Ectodermal cell (in vitro differentiated cells): Measurements from ENCODE around the gene CLIC2.

Source experiments
- H3K27ac ChIP-seq: 2 replicates; pipeline ENCODE4 v1.7.0; 2013; ENCODE audit warnings: mild to moderate bottlenecking, low read depth, low read length; ENCODE audit not compliant: insufficient read depth, poor library complexity, severe bottlenecking
- H3K27me3 ChIP-seq: 2 replicates; pipeline ENCODE4 v1.7.0; 2013; ENCODE audit warnings: mild to moderate bottlenecking, low read length; ENCODE audit not compliant: insufficient read depth, control insufficient read depth, poor library complexity, severe bottlenecking
- H3K36me3 ChIP-seq: one replicate; pipeline ENCODE4 v1.7.0; 2013; ENCODE audit warnings: low read length; ENCODE audit not compliant: control insufficient read depth, insufficient read depth
- H3K4me1 ChIP-seq: one replicate; pipeline ENCODE4 v1.7.0; 2013; ENCODE audit warnings: low read length; ENCODE audit not compliant: control insufficient read depth, insufficient read depth
- H3K4me3 ChIP-seq: 2 replicates; pipeline ENCODE4 v1.7.0; 2013; ENCODE audit warnings: low read depth, low read length, control low read depth; ENCODE audit not compliant: insufficient read depth
- H3K9me3 ChIP-seq: 2 replicates; pipeline ENCODE4 v1.7.0; 2013; ENCODE audit warnings: mild to moderate bottlenecking, low read length, moderate library complexity; ENCODE audit not compliant: control insufficient read depth
- WGBS, 2 experiments: methylation state at CpG; one replicate each; pipeline ENCODE4 v1.1.7; 2013; ENCODE audit warnings: missing lambda C conversion rate in 2 of 2; 5-methylcytosine and 5-hydroxymethylcytosine counted together

The CLIC2 gene

DNA sequence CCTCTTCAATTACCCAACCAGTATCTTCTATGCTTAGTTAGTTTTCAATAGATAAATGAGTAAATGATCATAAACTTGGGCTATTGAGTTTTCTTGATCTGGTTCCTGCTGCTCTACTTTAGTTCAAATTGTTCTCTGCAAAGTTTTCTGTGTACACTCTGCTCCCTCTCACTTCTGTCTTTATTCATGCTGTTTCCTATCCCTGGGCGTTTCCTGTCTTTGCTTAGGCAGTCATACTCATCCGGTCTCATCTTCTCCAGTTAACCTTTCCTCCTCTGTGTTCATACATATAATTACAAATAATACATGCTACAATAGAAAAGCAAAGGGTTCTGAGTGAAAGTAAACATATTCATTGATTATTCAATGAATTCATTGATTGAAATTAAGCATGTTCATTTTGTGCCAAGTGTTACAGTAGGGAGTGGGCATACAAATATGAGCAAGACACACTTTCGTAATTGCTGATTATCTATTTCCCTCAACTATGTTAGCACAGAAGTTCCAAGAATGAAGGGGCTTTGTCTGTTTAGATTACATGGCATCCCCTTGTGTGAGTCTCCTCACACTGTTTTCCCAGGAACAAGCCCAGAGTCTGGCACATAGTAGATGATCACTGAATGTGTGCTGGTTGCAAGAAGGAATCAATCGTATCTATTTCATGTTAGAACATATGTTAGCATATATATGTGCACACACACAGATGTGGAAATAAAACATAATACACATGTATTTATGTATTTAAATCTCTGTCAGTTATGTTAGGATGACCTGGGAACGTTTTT, 71.3 kb downstream of the CLIC2 start:
- WGBS, 2 experiments, result 50 to 66% methylated on average over 3 to 4 of the region's 5 CpGs
- no peaks in the 10 kb centered on the region for H3K9me3 ChIP-seq
- H3K4me3 ChIP-seq, result peak overlapping the region; percentile 61
- no peaks in the 10 kb centered on the region for H3K27me3 ChIP-seq
- no peak overlapping the region for H3K27ac ChIP-seq
- no peaks in the 10 kb centered on the region for H3K36me3 ChIP-seq
- no peaks in the 10 kb centered on the region for H3K4me1 ChIP-seq

- 92 to 96% methylated on average over 3 of the region's 3 CpGs for WGBS, 2 experiments
- H3K27ac ChIP-seq, result no peak overlapping the region
- no peaks in the 10 kb centered on the region for H3K36me3 ChIP-seq
- no peaks in the 10 kb centered on the region for H3K9me3 ChIP-seq
- no peaks in the 10 kb centered on the region for H3K4me1 ChIP-seq
- H3K27me3 ChIP-seq, result no peaks in the 10 kb centered on the region
- H3K4me3 ChIP-seq, result no peak overlapping the region
Measured at GRCh38 chrX:155259752-155260151, 74.7 kb downstream of the CLIC2 start.

- Histone ChIP-seq H3K27ac (no peak overlapping the region), H3K36me3 (no peaks in the 10 kb centered on the region), H3K9me3 (no peaks in the 10 kb centered on the region), H3K4me3 (no peak overlapping the region), H3K27me3 (no peaks in the 10 kb centered on the region), H3K4me1 (no peaks in the 10 kb centered on the region)
- WGBS, 2 experiments, result no CpG with 5 or more reads among the region's 1 CpG
Measured at GRCh38 chrX:155251391-155251790, 83.0 kb downstream of the CLIC2 start.

DNA sequence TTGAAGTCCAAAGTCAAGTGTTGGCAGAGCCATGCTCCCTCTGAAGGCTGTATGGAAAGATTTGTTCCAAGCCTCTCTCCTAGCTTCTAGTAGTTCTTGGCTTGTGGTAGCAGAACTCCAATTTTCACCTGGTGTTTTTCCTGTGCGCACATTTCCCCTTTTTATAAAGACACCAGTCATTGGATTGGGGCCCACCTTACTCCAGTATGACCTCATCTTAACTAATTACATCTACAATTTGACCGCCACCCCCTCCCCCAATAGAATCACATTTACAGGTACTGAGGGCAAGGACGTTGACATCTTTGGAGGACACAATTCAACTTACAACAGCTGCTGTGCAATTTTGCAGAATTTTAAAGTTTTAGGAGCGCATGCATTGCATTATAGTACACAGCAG, 86.9 kb downstream of the CLIC2 start:
- 87 to 92% methylated on average over 4 of the region's 4 CpGs for WGBS, 2 experiments

DNA sequence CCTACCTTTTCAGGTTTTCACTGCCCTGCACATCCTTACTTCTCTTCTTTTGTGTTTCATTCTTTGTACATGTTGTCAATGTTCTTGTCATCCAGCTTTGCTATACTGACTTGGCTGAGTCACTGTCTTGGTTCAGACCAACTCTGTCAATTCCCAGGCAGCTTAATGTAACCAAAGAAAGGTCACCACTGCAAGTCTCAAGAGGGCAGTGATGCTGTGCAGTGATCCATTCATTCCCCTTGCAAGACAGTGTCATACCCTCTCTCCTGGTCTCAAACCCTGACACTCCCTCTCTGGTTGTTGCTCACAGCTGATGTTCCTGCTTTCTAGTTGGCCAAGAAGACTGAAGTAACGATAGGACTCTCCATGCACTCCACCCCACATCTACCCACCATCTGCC, 87.7 kb downstream of the CLIC2 start:
- no peaks in the 10 kb centered on the region for H3K36me3 ChIP-seq
- no peak overlapping the region for H3K27ac ChIP-seq
- WGBS, 2 experiments, result 100% methylated on average over 1 of the region's 1 CpG
- H3K4me3 ChIP-seq, result no peak overlapping the region
- H3K9me3 ChIP-seq, result no peaks in the 10 kb centered on the region
- no peaks in the 10 kb centered on the region for H3K4me1 ChIP-seq
- H3K27me3 ChIP-seq, result no peaks in the 10 kb centered on the region

More for the DNA sequence above, 86.9 kb downstream of the CLIC2 start:
- Histone ChIP-seq H3K4me1 (no peaks in the 10 kb centered on the region), H3K36me3 (no peaks in the 10 kb centered on the region), H3K27ac (no peak overlapping the region), H3K4me3 (no peak overlapping the region), H3K27me3 (no peaks in the 10 kb centered on the region), H3K9me3 (no peaks in the 10 kb centered on the region)

DNA sequence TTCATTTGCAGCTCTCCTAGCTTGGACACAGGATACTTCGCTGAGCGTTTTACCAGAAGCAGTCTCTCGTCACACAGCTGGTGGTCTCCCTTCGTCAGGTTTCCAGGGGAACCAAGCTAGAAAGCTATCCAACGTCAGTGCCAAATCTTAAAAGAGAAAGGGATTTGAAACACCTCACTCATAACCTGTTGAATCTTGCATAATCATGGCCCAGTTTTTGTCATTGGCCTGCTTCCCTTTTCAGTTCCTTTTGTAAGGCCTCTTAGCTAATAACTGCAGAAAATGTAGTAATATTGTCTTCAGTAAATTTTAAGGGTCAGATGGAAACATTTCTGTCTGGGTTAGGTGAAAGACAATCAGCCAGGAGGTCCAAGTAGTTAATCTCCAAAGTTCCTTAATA, 92.1 kb downstream of the CLIC2 start:
- Histone ChIP-seq H3K9me3 (no peaks in the 10 kb centered on the region), H3K4me1 (no peaks in the 10 kb centered on the region), H3K27ac (no peak overlapping the region), H3K27me3 (no peaks in the 10 kb centered on the region), H3K4me3 (no peak overlapping the region), H3K36me3 (peaks cover 5% of the 10 kb centered on the region)
- 71 to 75% methylated on average over 5 of the region's 5 CpGs for WGBS, 2 experiments

GRCh38 chrX:155237719-155238118, 96.7 kb downstream of the CLIC2 start:
- WGBS, 2 experiments, result 95 to 98% methylated on average over 5 of the region's 5 CpGs
- no peaks in the 10 kb centered on the region for H3K27me3 ChIP-seq
- H3K4me3 ChIP-seq, result no peak overlapping the region
- H3K9me3 ChIP-seq, result no peaks in the 10 kb centered on the region
- H3K4me1 ChIP-seq, result no peaks in the 10 kb centered on the region
- H3K27ac ChIP-seq, result no peak overlapping the region
- peaks cover 7% of the 10 kb centered on the region for H3K36me3 ChIP-seq

GRCh38 chrX:155235891-155236290, 98.5 kb downstream of the CLIC2 start:
- no peaks in the 10 kb centered on the region for H3K9me3 ChIP-seq
- no peak overlapping the region for H3K4me3 ChIP-seq
- no peaks in the 10 kb centered on the region for H3K4me1 ChIP-seq
- H3K27ac ChIP-seq, result no peak overlapping the region
- no peaks in the 10 kb centered on the region for H3K27me3 ChIP-seq
- peaks cover 7% of the 10 kb centered on the region for H3K36me3 ChIP-seq

GRCh38 chrX:155231163-155231562, 103.3 kb downstream of the CLIC2 start:
- no peak overlapping the region for H3K27ac ChIP-seq
- H3K9me3 ChIP-seq, result no peaks in the 10 kb centered on the region
- no peak overlapping the region for H3K4me3 ChIP-seq
- H3K4me1 ChIP-seq, result no peaks in the 10 kb centered on the region
- H3K27me3 ChIP-seq, result no peaks in the 10 kb centered on the region
- peaks cover 3% of the 10 kb centered on the region for H3K36me3 ChIP-seq
